Stimulated activated CD4-positive, alpha-beta T cell treated with anti-CD3 and anti-CD28 coated beads, Interleukin-2, amount 100 ng/mL, for 4 hours (primary cell): ENCODE data around the gene CALML3.

Experiments
- DNase-seq: peaks from one replicate; pipeline ENCODE4 v3.0.0-alpha.2; 2020; ENCODE audit warnings: low read depth

Gene CALML3

GRCh38 chr10:5570979-5571810 is 46.4 kb downstream of the CALML3 start:
- no peak for DNase-seq

- no peak for DNase-seq
These were observed 47.1 kb downstream of the CALML3 start for GRCh38 chr10:5571826-5572225.

GRCh38 chr10:5573319-5573950 is 48.7 kb downstream of the CALML3 start:
- no peak for DNase-seq

DNA sequence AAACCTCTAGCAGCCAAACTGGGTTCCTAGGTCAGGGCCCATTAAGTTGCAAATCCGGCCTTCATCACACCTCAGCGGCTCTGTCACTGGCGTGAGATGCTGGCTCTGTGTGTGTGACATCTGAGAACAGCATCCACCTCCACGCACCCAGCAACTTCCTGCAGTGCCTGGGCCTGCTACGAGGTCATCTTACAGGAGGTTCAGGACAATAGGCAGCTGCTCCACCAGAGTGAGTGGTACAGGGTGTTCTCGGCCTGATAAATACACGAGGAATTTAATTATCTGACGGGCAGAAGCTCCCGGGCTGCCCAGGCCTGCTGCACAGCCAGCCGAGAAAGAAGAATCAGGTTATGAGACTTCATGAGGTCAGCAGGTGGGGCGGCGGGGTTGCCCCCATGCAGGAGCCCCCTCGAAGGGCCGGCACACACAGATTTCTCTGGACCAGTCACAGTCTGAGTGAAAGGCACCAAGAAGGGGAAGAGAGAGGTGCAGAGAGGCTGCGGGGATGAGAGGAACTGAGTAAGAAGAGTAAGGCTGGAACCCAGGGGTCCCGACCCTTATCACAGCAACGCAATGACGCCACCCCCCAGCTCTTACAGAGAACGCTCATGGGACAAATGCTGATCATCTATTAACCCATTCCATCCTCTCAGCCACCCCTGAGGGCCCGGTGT is 49.3 kb downstream of the CALML3 start:
- no peak for DNase-seq

- no peak for DNase-seq
These were observed 49.9 kb downstream of the CALML3 start for GRCh38 chr10:5574642-5575131.

GRCh38 chr10:5575144-5575481 is 50.4 kb downstream of the CALML3 start:
- no peak for DNase-seq

GRCh38 chr10:5575482-5576153 is 50.9 kb downstream of the CALML3 start:
- DNase-seq, result no peak

- no peak for DNase-seq
These were observed 51.5 kb downstream of the CALML3 start for GRCh38 chr10:5576154-5576748.
